ENCODE measurements around the gene FGD6. TPM values are rescaled to one million over a fixed set of nuclear protein-coding genes. Genes with fewer than 3 reads are reported as not detected.
"Not testable (repeated sequence)": the region's sequence is repeated elsewhere in the genome, so short reads cannot be mapped to it uniquely, and the experiment has no call there.

Gene FGD6
- total RNA-seq, 1 donor from 2014 or later: 14.1 TPM

GRCh38 chr12:95206916-95207315 lies 10.4 kb downstream of the FGD6 start:
- DNase-seq (ENCODE audit: extremely low read depth, low read depth, low spot score): no peak

- no peak for DNase-seq (ENCODE audit: extremely low read depth, low read depth, low spot score)
Observed at GRCh38 chr12:95205685-95206084, 11.6 kb downstream of the FGD6 start.

- no peak for DNase-seq (ENCODE audit: extremely low read depth, low read depth, low spot score)
Observed at GRCh38 chr12:95205016-95205624, 12.1 kb downstream of the FGD6 start.

- no peak for DNase-seq (ENCODE audit: extremely low read depth, low read depth, low spot score)
Observed at GRCh38 chr12:95204141-95204866, 13.0 kb downstream of the FGD6 start.

- DNase-seq (ENCODE audit: extremely low read depth, low read depth, low spot score): no peak
Observed at GRCh38 chr12:95203487-95204030, 13.7 kb downstream of the FGD6 start.

DNA sequence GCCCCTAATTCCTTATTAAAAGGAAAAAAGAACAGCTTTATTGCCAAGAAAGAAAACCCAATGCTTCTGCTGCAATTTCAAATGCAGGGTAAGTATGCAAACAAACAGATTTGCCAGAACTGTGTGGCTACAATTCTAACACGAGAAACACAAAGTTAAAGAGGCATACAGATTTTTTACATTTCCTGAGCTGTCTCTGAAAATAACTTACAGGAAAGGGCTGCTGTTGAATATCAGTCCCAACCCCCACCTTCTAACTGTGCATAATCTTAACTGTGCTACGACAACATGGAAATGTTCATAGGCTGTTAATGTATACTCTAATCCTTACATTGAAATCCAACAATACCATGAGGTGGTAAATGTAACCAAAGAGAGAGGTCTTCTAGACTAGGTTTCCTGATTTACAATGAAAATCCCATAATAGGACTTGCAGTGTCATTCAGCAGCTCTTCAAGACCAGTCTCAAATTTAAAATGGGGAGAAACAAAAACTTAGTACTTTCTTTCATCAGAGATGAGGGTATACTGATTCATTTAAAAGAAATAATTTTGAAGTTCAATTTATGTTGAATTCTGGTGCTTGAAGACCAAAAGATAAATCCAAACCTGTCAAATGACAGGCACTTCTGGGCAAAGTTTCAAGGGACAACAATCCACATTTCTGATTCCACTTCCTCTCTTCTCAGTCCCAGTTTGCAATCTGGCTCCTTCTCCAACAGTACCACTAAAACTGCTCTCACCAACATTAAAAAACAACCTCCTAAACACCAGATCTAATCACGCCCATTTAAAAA lies 14.4 kb downstream of the FGD6 start:
- no peak for DNase-seq (ENCODE audit: extremely low read depth, low read depth, low spot score)

- DNase-seq (ENCODE audit: extremely low read depth, low read depth, low spot score): no peak
Observed at GRCh38 chr12:95201056-95201670, 16.1 kb downstream of the FGD6 start.

DNA sequence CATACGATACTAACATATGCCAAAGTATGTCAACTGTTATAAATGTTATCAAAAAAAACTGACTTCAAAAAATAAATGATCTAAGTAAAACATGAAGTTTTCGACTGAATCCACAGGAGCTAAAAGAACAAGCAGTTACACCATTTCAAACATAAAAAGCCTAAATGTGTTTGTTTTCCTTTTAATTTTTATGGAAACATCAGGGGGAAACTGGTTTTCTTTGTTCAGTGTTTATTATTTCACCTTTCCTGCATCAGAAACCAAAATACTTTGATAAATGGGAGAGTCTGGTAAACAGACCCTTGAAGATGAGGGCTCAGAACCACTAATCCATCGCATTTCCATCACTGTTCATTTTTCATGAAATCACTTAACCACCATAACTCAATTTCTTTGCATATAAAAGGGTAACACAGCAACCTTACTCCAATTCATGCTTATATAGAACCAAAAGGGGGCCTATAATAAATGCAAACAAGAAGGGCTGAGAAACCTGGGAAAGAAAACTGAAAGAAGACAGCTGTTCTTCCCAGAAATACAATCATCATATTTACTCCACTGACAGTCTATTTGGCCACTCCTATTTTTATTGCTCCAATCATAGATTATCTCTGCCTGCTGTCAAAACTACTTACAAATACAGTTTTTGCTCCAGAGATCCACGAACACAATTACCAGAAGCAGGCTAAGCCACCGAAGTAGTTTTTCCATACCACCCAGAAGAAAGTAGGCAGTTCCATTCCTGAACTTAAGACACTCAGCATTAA lies 17.0 kb downstream of the FGD6 start:
- DNase-seq (ENCODE audit: extremely low read depth, low read depth, low spot score): no peak

DNA sequence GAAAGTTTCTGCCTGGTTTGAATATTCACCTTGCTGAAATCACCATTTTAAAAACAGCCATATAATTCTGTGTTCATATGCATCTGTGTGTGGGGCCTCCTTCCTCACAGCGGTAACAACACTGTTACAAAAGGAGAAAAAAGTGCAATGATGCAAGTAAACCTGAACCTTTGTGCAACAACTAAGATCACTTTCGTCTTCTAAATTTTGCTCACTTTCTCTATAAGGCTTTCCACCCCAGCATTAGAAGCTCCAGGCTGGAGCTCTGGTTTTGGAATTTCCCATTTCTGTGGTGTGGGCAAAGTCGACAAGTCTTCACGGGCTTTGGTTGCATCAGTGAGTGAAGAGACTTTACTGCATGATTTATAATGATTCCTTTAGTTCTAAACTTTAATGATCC lies 18.4 kb downstream of the FGD6 start:
- DNase-seq (ENCODE audit: extremely low read depth, low read depth, low spot score): no peak

GRCh38 chr12:95197636-95198035 lies 19.6 kb downstream of the FGD6 start:
- no peak for DNase-seq (ENCODE audit: extremely low read depth, low read depth, low spot score)

- DNase-seq (ENCODE audit: extremely low read depth, low read depth, low spot score): not testable (repeated sequence)
Observed at GRCh38 chr12:95196875-95197569, 20.2 kb downstream of the FGD6 start.

- no peak for DNase-seq (ENCODE audit: extremely low read depth, low read depth, low spot score)
Observed at GRCh38 chr12:95195122-95195521, 22.1 kb downstream of the FGD6 start.

- no peak for DNase-seq (ENCODE audit: extremely low read depth, low read depth, low spot score)
Observed at GRCh38 chr12:95193139-95193538, 24.1 kb downstream of the FGD6 start.

GRCh38 chr12:95192271-95192670 lies 25.0 kb downstream of the FGD6 start:
- DNase-seq (ENCODE audit: extremely low read depth, low read depth, low spot score): no peak

DNA sequence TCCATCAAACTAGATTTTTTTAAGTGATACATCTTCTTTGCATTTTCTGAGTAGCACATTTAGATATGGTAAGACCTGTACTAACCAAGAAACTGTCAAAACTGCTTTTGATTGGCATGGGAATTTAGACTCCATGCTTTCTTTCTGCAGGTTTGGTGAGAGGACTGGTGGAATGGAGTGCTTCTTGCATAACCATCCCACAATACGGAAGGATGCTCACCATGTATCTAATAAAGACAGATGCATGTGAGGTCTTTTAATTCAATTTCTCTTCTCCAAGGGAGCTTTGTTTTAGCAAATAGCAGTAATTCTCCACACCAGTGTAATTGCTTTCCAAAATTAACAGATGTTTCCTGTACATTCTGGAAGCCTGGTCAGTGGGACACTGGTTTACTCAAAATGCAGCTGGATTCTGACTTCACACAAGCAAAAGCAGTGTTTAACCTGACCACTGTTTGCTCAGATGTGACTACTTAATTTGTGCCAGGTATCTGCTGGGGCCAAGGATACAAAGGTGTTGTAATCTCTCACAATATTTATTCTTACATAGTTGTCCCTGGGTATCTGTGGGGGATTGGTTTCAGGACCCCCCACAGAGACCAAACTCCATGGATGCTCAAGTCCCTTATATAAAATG lies 26.1 kb downstream of the FGD6 start:
- no peak for DNase-seq (ENCODE audit: extremely low read depth, low read depth, low spot score)

DNA sequence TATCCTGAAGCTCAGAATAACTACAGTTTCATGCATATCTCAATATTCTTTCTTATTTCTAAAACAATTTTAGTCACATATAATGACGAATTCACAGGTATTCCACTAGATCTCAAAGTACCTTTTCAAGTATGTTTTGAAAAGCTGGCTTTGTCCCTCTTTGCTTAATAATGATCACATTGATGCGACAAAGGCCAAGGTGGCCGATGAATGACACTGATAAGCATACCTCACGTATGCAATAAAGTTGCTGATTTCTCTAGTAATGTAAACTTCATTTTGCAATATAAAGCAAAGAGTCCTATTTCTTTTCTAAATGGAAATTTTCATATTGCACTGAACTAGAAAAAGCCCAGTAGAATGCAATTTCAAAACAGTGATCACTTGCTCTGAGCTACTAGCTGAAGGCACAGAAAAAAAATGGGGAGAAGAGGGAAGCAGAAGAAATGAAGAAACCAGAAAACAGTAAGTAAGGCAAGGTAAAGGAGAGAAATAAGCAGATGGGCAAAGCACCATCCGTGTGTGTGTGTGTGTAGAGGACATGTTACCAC lies 29.3 kb downstream of the FGD6 start:
- no peak for DNase-seq (ENCODE audit: extremely low read depth, low read depth, low spot score)

DNA sequence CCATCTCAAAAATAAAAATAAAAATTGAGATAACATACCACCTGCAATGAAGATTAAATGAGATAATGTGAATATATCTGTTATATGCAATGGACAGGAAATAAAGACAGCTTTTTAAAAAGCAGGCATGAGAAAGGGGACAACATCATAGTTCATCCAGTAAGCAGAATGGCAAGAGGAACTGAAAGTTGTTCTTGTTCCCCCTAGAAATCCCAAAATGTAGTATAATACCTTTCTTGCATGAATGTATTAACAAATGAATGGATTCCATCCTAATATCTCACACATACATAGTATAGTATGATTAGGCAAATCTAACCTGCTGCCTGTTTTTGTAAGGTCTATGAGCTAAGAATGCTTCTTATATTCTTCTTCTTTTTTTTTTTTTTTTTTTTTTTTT lies 31.4 kb downstream of the FGD6 start:
- no peak for DNase-seq (ENCODE audit: extremely low read depth, low read depth, low spot score)

DNA sequence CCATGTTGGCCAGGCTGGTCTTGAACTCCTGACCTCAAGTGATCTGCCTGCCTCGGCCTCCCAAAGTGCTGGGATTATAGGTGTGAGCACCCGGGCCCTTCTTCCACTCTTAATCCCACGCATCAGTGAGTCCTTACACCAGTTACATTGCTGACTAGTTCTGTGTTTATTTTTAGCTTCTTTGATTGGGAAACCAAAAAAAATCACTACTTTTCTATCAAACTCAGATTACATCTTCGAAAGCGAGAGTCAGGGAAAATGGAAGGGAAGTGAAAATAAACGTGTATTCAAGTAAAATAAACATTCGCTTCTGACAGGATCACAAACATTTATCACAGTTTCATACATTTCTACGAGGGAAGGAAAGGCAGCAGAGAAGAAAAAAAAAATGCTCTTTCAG lies 32.2 kb downstream of the FGD6 start:
- DNase-seq (ENCODE audit: extremely low read depth, low read depth, low spot score): no peak

DNA sequence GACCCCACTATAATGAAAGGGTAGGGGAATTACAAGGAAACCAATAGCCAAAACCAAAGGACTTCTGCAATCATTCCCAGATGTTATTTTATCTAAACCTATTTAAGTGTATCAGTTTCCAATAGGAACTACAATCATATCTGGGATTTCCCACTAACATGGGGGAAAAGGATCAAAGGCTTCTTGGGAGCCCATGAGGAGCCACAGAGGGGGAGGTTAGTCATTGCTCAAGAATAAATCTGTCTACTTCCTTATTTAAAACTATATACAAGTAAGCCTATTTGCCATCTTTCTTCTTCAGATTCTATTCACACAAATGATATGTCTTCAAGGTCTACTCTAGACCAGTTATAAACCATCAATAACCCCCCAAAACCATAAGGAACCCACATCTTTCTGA lies 33.1 kb downstream of the FGD6 start:
- no peak for DNase-seq (ENCODE audit: extremely low read depth, low read depth, low spot score)
